GM19328 (cell line): Measurements from ENCODE around the gene NVL.
A peak's percentile ranks its signal among the peaks of the same experiment; 100 is the strongest.
"Not testable (repeated sequence)": the region's sequence is repeated elsewhere in the genome, so short reads cannot be mapped to it uniquely, and the experiment has no call there.

ENCODE experiments used
- ATAC-seq: cut with Tn5 transposase; IDR thresholded peaks from one replicate; pipeline ENCODE4 v1.9.1; 2021; ENCODE audit warnings: mild to moderate bottlenecking, moderate library complexity; ENCODE audit not compliant: unreplicated experiment

NVL gene

DNA sequence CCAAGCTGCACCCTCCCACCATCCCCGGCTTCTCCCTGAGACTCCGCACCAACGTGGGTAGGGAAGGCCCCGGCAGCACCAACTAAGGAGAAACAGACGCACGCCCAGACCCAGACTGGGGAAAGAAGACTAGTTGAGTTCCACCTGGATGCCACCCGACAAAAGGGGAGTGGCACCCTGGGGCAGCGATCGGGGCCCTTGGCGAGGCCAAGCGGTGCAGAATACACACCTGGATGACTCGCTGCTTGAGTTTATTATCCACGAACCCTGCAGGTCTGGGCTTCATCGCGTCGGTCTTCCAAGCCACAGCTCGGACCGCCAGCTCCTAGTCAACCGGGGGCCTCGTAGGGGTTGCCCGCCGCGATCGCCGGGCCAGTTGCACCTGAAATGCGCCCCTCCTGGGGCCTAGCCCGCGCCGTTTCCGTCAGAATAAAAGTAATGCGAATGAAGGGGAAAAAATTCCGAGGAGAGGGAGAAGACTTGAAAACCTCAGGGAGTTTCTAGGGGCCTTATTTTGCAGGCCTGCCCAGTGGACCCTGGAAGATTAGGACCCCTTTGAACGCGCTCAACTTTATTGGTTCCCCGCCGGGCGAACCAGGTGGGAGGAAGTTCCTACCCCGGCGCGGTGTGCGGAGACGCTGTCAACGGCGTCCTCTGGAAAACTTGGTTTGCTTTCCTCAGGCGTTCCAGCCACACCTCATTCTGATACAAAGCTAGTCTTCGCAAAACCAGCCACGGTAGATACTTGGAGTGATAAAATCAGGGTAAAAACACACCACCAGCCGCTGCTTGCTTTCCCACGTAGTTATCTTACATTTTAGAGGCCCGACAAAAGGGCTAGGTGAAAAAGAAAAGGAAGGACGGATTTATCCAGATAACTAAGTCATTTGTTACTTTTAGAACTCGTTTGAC is at the start of gene NVL:
Gene NVL, minus strand, starts transcription at position 331 of the 912 bp plus-strand sequence. Its CDS starts 45 bp downstream, at position 286.
- peak; percentile 71 for ATAC-seq

- no peak for ATAC-seq
These were observed 49.1 kb upstream of the NVL start for GRCh38 chr1:224378855-224379631.

DNA sequence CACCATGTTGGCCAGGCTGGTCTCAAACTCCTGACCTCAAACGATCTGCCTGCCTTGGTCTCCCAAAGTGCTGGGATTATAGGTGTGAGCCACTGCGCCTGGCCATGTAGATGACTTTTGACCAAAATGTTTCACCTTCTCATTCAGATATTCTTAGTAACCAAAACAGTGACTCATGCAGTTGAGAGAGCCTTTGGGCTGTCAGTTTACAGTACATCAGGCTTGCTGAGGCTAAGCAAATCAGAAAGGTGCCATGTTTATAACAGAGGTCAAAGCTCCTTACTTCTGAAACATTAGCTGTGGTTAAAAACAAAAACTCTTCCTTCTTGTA is 47.7 kb upstream of the NVL start:
- no peak for ATAC-seq

DNA sequence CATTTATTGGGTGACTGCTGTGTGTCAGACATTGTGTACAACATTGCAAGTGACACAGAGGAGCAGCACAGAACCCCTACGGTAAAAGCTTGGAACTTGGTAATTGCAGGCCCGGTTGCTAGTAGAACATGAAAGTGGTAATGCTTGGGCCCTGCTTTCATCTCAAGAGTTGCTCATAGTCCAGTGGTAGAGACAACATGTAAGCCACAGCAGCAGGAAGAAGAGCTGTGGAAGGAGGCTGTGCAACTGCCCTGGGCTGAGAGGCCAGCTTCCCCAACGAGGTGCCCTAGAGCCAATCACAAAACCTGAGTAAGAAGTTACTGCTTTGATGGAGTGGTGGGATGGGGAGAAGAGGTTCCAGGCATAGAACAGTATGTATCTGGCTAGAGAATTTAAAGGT is 45.1 kb upstream of the NVL start:
- ATAC-seq: no peak

GRCh38 chr1:224373008-224373590 is 43.1 kb upstream of the NVL start:
- ATAC-seq: no peak

DNA sequence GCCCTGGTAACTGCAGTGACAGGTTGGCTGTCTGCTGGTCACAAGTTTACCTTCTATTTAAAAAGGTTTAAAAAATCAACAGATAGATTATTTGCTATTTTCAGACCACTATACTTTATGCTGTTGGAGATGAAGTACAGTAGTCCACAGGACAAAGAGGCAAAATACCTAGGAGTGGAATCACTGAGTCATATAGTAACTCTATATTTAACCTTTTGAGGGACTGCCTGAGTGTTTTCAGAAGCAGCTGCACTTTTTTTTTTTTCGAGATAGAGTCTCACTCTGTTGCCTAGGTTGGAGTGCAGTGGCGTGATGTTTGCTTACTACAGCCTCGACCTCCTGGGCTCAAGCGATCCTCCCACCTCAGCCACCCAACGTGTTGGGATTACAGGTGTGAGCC is 38.4 kb upstream of the NVL start:
- ATAC-seq: peak; percentile 64

DNA sequence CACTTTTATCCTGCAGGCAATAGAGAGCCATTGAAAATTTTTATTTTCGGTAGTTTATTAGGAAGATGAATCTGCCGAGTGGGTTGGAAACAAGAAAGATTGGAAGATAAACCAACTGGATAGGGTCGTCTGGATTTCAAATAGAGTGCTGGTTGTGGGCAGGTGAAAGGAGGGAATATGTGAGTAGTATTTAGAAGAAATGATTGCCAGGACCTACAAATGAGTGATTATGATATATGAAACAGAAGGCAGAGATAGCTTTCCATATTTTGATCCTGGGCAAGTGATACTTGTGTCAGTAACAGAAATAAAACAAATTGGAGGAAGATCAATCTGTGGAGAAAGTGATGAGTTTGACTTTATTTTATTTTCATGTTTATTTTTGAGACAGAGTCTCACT is 29.2 kb upstream of the NVL start:
- no peak for ATAC-seq

DNA sequence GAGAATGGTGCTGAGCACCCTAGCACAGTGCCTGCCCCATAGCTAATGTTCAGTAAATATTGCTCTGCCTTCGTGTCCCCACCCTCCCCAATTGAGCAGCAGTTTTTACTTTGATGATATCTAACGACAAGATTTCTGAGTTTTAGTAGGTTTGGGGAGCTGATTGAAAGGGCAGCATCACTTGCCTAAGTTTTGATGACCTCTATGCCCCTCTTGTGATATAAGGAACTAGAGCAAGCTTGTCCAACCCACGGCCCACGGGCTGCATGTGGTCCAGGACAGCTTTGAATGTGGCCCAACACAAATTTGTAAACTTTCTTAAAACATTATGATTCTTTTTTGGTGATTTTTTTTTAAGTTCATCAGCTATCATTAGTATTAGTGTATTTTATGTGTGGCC is 28.3 kb upstream of the NVL start:
- no peak for ATAC-seq

DNA sequence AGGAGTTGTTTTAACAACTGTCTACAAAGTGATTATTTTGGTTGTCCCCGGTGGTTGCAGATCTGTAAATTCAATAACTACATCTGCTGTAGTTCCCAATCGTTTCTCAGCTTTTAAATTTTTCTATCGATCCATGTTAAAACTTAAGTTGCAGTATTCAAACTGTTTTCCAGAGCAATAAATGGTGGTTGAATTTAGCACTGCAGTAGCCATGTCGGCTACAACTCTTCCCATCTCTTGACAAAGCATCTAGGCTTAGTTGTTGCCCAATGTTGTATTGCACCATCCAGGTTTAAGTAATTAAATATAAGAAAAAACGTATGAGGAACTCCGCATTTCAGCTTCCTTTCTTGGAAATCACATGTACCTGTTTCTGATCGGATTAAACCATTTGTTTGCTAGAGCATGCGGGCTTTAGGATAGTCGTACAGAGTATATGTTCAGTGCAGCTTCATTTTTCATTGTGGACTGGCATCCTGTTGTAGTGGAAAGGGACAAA is 27.7 kb upstream of the NVL start:
- ATAC-seq: no peak

DNA sequence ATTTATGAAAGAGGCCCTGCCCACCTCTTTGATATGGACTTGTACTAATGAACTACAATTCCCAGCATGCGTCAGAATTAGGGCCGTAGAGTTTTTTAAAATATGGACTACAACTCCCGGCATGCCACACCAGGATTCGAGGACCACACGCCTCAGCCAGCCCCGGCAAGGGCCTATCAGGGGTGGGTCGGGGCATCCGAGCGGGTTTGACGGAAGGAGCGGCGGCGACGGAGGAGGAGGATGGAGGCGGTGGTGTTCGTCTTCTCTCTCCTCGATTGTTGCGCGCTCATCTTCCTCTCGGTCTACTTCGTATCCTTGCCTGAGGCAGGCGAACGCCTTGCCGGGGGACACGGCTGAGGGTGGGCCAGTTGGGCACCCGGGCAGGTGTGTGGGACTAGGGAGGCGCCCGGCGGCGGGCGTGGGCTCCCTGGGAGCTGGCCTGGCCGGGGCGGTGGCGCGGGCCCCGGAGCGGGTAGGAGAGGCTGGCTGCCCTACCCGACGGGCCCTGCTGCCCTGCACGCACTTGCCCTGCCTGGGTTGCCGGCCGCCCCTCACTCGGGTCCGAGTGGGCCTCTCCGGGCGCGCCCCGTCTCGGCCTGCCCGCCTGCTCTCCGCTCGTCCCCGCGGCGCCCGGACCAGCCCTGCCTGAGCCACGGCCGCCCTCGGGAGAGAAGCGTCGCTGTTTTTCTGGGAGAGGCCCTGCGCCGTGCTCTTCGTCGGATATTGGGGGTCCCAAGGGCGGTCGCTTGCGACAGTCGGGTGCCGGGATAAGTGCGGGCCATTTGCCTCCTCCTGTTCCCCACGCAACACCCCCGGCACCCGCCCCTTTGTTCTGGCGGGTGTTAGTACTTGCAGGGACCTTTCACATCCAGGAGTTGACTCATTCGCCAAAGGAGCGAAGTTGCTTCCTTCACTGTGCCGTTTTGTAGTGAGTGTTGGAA is 27.0 kb upstream of the NVL start, which contains the start of gene CNIH4:
Gene CNIH4, plus strand, starts transcription at position 195 of the 941 bp plus-strand sequence. Its CDS starts 46 bp downstream, at position 241.
- ATAC-seq: peak; percentile 99

- ATAC-seq: no peak
These were observed 24.3 kb upstream of the NVL start for GRCh38 chr1:224353975-224354925.

DNA sequence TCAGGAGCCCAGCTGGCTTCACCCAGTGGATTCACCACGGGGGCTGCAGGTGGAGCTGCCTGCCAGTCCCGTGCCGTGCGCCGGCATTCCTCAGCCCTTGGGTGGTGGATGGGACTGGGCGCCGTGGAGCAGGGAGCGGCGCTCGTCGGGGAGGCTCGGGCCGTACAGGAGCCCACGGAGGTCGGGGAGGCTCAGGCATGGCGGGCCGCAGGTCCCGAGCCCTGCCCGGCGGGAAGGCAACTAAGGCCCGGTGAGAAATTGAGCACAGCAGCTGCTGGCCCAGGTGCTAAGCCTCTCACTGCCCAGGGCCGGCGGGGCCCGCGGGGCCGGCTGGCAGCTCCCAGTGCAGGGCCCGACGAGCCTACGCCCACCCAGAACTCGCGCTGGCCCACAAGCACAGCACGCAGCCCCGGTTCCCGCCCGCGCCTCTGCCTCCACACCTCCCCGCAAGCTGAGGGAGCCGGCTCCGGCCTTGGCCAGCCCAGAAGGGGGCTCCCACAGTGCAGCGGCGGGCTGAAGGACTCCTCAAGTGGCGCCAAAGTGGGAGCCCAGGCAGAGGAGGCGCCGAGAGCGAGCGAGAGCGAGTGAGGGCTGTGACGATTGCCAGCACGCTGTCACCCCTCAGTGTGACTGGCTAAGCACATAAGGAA is 22.6 kb upstream of the NVL start:
- not testable (repeated sequence) for ATAC-seq

DNA sequence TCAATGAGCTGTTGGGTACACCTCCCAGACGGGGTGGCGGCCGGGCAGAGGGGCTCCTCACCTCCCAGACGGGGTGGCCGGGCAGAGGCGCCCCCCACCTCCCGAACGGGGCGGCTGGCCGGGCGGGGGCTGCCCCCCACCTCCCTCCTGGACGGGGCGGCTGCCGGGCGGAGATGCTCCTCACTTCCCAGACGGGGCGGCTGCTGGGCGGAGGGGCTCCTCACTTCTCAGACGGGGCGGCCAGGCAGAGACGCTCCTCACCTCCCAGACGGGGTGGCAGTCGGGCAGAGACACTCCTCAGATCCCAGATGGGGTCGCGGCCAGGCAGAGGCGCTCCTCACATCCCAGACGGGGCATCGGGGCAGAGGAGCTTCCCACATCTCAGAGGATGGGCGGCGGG is 19.7 kb upstream of the NVL start:
- not testable (repeated sequence) for ATAC-seq

- ATAC-seq: no peak
These were observed 18.2 kb upstream of the NVL start for GRCh38 chr1:224348137-224348536.

GRCh38 chr1:224343679-224344078 is 13.7 kb upstream of the NVL start:
- no peak for ATAC-seq

DNA sequence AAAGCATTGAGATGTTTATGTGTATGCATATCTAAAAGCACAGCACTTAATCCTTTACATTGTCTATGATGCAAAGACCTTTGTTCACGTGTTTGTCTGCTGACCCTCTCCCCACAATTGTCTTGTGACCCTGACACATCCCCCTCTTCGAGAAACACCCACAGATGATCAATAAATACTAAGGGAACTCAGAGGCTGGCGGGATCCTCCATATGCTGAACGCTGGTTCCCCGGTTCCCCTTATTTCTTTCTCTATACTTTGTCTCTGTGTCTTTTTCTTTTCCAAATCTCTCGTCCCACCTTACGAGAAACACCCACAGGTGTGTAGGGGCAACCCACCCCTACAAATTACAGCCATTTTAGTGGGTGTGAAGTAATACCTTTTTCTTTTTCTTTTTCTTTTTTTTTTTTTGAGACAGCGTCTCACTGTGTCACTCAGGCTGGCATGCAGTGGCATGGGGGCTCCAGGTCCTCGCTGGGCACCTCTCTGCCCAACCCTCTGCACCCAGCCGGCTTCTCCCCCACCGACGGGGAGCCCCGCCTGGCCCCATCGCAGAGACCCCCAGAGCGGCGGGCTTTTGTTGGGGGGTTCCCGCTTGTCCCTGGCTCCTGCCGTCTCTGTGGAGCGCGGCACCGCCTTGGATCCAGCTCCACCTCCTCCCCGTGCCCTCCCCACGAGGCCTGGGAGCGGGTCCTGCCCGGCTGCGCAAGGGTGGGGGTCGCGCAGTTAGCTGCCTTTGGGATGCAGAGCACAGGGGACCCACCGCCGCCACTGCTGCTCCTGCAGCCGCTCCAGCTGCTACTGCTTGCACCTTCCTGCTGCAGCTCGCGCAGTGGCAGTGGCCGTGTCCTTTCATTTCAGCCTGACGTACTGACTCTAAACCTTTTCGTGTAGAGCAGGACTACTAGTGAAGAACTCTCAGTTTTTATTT is 10.7 kb upstream of the NVL start:
- not testable (repeated sequence) for ATAC-seq

DNA sequence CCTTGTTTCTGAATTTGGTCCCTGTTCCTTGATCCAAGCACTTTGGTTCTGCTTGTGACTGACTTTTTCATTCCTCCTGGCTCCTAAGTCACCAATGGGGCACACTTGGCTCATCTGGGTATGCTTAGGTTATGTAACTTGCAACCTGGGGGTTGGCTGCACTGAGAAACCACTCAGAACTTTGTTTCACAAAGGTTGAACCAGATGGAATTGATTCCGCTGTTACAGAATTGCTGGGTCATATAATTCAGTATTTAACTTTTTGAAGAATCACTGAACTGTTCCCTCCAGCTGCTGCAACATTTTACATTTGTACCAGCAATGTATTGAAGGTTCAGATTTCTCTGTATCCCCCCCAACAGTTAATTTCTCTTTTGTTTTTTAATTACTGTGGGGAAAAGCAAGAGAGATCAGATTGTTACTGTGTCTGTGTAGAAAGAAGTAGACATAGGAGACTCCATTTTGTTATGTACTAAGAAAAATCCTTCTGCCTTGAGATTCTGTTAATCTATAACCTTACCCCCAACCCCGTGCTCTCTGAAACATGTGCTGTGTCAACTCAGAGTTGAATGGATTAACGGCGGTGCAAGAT is 9.6 kb upstream of the NVL start:
- ATAC-seq: no peak
